Colonic mucosa (tissue), 4 donors: Measurements from ENCODE around the gene BICDL2. TPM values are rescaled to one million over a fixed set of nuclear protein-coding genes. Genes with fewer than 3 reads are reported as not detected.

Experiments used
- DNase-seq: peaks from one replicate; pipeline ENCODE4 v3.0.0-alpha.2; 2020
- H3K27ac ChIP-seq: fragments of 200-600 bp; one replicate; pipeline ENCODE4 v1.8.0; 2021
- H3K27me3 ChIP-seq: fragments of 200-600 bp; one replicate; pipeline ENCODE4 v1.8.0; 2021
- H3K36me3 ChIP-seq: fragments of 200-600 bp; one replicate; pipeline ENCODE4 v1.8.0; 2021
- H3K4me1 ChIP-seq: fragments of 200-600 bp; one replicate; pipeline ENCODE4 v1.8.0; 2021; ENCODE audit warnings: mild to moderate bottlenecking
- H3K4me3 ChIP-seq: fragments of 200-600 bp; one replicate; pipeline ENCODE4 v1.8.0; 2021
- H3K9ac ChIP-seq, 2 donors: one replicate each; pipeline ENCODE4 v1.7.0; 2013; ENCODE audit warnings: control low read depth in 2 of 2, low read depth in 2 of 2, low read length in 2 of 2
- H3K9me3 ChIP-seq: fragments of 200-600 bp; one replicate; pipeline ENCODE4 v1.8.0; 2021
- intact Hi-C: fragments of 100-400 bp; cut with DNase I; formaldehyde crosslinking; loops from one replicate; pipeline ENCODE4 v1.14.1; 2022
- total RNA-seq, 2 donors: library from RNA; stranded (reverse); fragmentation: NEBNext Ultra II Directional in 1 of 2; extraction: Animal tissue kit (Norgen Biotek cat#: 25700) in 1 of 2; gene quantifications; one replicate each; pipeline ENCODE4 v1.2.1, GENCODE V29; 2021
- TF ChIP-seq, protein P1 (sequence below): fragments of 200-600 bp; IDR thresholded peaks from one replicate; pipeline ENCODE4 v1.8.0; 2022; ENCODE audit warnings: antibody characterized with exemption, mild to moderate bottlenecking
- donor health status: healthy.
- donor health status: DM: no; HTN: no; CAD: no.
- donor health status: DM: no; HTN: no; CAD: no.

BICDL2 gene
- total RNA-seq, 2 donors from 2014 or later = 56.6 to 83.9 TPM

DNA sequence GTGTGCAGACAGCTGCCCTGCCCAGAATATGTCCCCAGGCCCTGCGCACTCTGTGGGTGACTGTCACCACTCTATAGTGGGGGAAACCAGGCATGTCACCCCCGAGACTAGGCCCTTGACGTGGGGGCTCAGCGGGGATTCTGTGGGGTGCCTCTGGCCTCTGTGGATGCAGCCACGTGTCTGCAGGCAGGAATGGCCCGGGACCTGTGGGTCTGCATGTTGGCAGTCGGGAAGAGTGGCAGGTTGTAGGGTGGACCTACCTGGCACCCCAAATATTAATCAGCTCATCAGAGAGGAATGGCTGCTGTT is 29.6 kb upstream of the BICDL2 start:
- intact Hi-C loops = no loop called here
- H3K4me1 ChIP-seq = peaks cover 5% of the 10 kb centered on the region
- peak overlapping the region; percentile 78 for H3K27ac ChIP-seq
- no peaks in the 10 kb centered on the region for H3K9me3 ChIP-seq
- H3K36me3 ChIP-seq = no peaks in the 10 kb centered on the region
- no peak for DNase-seq
- H3K4me3 ChIP-seq = peak overlapping the region; percentile 49
- TF ChIP-seq, protein P1, sequence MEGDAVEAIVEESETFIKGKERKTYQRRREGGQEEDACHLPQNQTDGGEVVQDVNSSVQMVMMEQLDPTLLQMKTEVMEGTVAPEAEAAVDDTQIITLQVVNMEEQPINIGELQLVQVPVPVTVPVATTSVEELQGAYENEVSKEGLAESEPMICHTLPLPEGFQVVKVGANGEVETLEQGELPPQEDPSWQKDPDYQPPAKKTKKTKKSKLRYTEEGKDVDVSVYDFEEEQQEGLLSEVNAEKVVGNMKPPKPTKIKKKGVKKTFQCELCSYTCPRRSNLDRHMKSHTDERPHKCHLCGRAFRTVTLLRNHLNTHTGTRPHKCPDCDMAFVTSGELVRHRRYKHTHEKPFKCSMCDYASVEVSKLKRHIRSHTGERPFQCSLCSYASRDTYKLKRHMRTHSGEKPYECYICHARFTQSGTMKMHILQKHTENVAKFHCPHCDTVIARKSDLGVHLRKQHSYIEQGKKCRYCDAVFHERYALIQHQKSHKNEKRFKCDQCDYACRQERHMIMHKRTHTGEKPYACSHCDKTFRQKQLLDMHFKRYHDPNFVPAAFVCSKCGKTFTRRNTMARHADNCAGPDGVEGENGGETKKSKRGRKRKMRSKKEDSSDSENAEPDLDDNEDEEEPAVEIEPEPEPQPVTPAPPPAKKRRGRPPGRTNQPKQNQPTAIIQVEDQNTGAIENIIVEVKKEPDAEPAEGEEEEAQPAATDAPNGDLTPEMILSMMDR = no peak
- no peaks in the 10 kb centered on the region for H3K27me3 ChIP-seq
- peak overlapping the region; percentile 48 to 76 for H3K9ac ChIP-seq

- Histone ChIP-seq H3K4me1 (peaks cover 5% of the 10 kb centered on the region), H3K4me3 (peak overlapping the region; percentile 49), H3K27me3 (no peaks in the 10 kb centered on the region), H3K27ac (peak overlapping the region; percentile 78), H3K9me3 (no peaks in the 10 kb centered on the region), H3K9ac (peak overlapping the region; percentile 48 to 76), H3K36me3 (no peaks in the 10 kb centered on the region)
- peak; percentile 60 for DNase-seq
- intact Hi-C loops = no loop called here
- TF ChIP-seq, protein P1 = no peak
Observed at GRCh38 chr16:3065742-3066439, 29.1 kb upstream of the BICDL2 start.

DNA sequence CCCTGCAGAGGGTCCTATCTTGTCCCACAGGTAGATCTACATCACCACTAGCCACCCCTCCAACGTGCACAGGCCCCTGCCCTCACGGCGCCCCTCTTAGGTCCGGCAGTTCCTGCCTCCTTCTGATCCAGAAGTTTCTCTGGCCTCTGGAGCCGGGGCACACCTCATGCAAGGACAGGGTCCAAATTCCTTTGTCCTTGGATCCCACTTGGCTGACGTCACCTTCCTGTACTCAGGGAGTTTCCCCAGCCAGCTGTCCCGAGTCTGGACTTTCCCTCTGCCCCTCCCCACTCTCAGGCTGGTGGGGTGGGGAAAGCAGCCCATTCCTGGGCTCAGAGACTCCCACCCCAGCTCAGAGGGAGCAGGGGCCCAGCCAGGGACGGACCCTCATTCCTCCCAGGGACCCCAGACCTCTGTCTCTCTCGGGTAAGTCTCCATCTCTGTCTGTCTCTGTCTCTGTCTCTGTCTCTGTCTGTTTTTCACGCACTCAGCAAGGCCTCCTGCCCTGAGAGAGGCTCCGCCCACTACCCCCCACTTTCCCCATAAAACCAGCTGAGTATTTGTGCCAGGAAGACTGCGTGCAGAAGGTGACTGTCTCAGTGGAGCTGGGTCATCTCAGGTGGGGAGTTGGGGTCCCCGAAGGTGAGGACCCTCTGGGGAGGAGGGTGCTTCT is 28.5 kb upstream of the BICDL2 start, which contains the start of gene IL32:
Gene IL32 (plus strand): TSS at position 572 of the 673 bp plus-strand sequence. CDS start 172 bp downstream, outside the sequence.
- Histone ChIP-seq H3K9me3 (no peaks in the 10 kb centered on the region), H3K36me3 (no peaks in the 10 kb centered on the region), H3K4me3 (peak within 1 kb of the TSS; percentile 49), H3K27me3 (no peaks in the 10 kb centered on the region), H3K4me1 (peaks cover 6% of the 10 kb centered on the region), H3K9ac (peak within 1 kb of the TSS; percentile 48 to 76), H3K27ac (peak within 1 kb of the TSS; percentile 78)
- intact Hi-C loops = no loop called here
- DNase-seq = peak; percentile 92
- TF ChIP-seq, protein P1 = no peak

DNA sequence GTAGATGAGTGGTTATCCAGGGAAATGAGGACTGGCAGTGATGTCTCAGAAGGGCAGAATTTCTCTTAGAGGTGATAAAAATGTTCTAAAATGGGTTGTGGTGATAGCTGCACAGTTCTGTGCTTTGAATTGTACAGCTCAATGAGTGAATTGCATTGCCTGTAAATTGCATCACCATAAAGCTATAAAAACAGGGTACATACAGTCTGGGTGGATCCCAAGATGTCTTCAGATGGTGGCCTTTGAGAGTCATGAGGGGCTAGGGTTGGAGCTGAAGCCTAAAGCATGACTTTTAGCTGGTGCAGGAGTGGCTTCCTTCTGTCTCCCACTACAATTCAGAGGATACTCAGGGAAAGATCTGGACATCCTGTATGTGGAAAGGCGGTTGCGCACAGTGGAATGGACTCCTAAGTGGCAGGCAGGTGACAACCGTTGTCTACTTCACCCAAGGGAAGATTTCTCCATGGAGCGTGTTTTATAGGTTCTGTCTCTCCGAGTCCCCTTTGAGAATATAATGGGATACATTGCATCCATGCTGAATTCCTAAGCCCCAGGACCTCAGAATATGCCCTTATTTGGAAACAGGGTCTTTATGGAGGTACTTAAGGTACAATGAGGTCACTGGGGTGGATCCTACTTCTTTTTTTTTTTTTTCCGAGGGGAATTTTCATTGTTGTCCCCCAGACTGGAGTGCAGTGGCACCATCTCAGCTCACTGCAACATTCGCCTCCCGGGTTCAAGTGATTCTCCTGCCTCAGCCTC is 27.1 kb upstream of the BICDL2 start:
- intact Hi-C loops = loop anchor here (5.0 kb wide), 1 partner anchor 103 kb away; no protein-coding TSS in a partner anchor
- no peak overlapping the region for H3K4me3 ChIP-seq
- TF ChIP-seq, protein P1 = no peak
- H3K4me1 ChIP-seq = peaks cover 12% of the 10 kb centered on the region
- H3K27me3 ChIP-seq = no peaks in the 10 kb centered on the region
- H3K36me3 ChIP-seq = no peaks in the 10 kb centered on the region
- H3K9me3 ChIP-seq = no peaks in the 10 kb centered on the region
- H3K27ac ChIP-seq = peak overlapping the region; percentile 78
- no peak for DNase-seq
- H3K9ac ChIP-seq = no peak overlapping the region

GRCh38 chr16:3062553-3062952 is 25.8 kb upstream of the BICDL2 start:
- Histone ChIP-seq H3K4me1 (peaks cover 17% of the 10 kb centered on the region), H3K4me3 (no peak overlapping the region), H3K27me3 (no peaks in the 10 kb centered on the region), H3K27ac (no peak overlapping the region), H3K9me3 (no peaks in the 10 kb centered on the region), H3K9ac (no peak overlapping the region), H3K36me3 (no peaks in the 10 kb centered on the region)
- intact Hi-C loops = loop anchor here (5.0 kb wide), 1 partner anchor 105 kb away; no protein-coding TSS in a partner anchor
- TF ChIP-seq, protein P1 = no peak
- DNase-seq = no peak
